ENCODE measurements around the gene KIF20B.

The KIF20B gene, protein sequence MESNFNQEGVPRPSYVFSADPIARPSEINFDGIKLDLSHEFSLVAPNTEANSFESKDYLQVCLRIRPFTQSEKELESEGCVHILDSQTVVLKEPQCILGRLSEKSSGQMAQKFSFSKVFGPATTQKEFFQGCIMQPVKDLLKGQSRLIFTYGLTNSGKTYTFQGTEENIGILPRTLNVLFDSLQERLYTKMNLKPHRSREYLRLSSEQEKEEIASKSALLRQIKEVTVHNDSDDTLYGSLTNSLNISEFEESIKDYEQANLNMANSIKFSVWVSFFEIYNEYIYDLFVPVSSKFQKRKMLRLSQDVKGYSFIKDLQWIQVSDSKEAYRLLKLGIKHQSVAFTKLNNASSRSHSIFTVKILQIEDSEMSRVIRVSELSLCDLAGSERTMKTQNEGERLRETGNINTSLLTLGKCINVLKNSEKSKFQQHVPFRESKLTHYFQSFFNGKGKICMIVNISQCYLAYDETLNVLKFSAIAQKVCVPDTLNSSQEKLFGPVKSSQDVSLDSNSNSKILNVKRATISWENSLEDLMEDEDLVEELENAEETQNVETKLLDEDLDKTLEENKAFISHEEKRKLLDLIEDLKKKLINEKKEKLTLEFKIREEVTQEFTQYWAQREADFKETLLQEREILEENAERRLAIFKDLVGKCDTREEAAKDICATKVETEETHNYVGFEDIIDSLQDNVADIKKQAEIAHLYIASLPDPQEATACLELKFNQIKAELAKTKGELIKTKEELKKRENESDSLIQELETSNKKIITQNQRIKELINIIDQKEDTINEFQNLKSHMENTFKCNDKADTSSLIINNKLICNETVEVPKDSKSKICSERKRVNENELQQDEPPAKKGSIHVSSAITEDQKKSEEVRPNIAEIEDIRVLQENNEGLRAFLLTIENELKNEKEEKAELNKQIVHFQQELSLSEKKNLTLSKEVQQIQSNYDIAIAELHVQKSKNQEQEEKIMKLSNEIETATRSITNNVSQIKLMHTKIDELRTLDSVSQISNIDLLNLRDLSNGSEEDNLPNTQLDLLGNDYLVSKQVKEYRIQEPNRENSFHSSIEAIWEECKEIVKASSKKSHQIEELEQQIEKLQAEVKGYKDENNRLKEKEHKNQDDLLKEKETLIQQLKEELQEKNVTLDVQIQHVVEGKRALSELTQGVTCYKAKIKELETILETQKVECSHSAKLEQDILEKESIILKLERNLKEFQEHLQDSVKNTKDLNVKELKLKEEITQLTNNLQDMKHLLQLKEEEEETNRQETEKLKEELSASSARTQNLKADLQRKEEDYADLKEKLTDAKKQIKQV (N-terminal part only)

DNA sequence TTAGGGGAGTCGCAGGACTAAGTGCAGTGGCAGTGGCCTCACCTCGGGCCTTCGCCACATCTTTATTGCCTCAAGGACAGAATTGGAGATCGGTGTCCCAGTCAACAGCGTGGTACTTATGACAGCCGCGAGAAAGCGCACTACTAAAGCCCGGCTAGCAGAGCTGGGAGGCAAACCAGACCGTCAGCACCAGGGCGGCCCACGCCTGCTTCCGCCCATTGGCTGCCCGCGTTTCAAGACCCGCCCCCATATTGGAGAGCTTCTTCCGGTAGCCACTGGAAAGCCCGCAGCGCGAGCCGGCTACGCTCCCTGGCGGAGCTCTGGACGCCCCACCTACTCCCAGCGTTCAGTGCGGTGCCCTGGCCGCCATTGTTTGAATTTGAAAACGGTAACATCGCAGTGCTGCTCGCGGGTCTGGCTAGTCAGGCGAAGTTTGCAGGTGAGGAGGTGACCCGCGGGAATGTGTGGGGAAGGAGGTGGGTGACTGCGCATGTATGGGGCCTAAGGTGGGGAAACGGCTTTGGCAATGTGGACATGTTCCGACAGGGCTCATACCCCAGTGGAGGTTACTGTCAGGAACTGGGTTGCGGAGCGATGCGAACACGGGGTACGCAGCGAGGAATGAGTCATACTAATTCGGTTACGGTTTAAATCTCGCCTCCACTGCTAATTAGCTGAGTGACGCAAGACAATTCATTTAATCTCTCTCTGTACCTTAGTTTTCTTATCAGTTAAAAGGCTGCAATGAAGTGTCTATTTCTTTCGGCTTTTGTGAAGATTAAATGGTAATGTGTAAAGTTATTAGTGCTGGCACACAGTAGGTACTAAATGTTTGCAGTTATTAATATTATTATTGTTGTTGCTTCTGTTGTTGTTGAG is at the start of gene KIF20B:
KIF20B (plus strand) TSS at position 349 of the 879 bp plus-strand sequence. CDS start 3,705 bp downstream, outside the sequence.
- peak; percentile 87 for DNase-seq

DNA sequence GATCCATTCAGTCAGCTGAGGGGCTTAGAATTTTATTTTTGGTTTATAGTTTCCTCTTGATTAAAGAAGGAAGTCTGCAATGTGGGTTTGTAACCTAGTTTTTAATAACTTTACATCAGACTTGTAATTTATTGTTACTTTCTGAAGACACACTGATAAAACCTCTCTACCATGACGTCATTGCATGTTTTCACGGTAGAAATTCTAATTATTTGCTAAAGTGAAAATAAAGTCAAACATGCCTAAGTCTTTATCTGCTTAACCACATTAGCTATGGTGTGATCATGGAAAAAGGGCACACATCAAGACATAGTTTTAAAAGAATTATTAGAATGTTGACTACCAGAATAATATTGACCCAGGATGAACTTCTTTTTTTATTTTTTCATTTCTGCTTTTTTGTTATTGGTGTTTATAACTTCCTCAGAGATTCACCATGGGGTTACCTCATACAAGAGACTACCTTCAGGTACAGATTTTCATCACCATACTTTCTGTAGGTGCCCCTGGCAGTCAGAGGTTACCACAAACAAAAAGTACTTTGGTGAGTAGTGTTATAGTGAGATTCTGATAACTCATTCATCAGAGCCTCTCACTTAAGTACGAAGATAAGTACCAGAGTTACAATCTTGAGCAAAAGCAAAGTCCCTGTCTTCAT is 49.3 kb upstream of the KIF20B start:
- no peak for DNase-seq

DNA sequence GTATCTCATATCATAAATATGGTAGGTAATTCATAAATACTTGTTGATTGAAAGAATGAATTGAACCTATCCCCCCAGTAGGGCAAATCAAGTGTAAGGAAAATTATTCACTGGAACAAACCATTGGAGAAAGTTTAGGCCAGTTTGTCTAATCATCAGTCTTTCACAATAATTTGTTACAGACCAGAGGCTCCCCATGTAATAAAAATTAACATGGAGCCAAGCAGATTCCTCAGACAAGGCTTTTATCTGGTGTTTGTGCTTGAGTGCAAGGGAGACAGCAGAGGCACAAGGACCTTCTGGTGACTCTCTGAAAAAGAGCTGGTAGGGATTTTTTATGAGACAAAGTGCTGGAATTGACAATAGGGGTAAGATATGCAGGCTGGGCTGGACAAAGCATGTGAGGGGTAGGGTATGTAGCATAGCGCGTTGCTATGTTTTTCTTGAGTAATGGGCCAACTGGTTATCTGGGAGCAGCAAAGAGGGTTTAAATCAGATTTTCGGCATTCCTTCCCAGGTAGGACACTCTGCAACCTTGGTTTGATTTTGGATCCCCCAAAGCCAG is 48.5 kb upstream of the KIF20B start:
- DNase-seq, result no peak

DNA sequence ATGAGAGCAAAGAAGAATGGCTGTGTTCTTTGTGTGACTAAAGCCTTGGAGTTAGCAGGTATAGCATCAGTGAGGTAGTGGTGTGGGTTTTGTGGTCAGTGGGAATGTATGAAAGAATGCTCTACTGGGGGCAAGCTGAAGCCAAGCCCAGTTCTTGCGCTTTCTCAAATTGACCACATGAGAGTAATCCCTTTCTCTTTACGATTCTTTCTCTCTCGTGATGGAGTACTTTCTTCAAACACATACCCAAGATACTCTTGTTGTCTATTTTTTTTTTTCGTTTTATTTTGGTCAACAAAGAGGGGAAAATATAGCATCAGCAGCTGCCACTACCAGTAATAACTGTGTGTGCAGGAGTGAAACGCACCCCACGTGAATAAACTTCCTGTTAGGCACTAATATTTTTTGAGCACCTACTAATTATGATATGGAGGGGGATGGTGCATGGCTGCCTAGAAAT is 48.0 kb upstream of the KIF20B start:
- DNase-seq, result no peak

DNA sequence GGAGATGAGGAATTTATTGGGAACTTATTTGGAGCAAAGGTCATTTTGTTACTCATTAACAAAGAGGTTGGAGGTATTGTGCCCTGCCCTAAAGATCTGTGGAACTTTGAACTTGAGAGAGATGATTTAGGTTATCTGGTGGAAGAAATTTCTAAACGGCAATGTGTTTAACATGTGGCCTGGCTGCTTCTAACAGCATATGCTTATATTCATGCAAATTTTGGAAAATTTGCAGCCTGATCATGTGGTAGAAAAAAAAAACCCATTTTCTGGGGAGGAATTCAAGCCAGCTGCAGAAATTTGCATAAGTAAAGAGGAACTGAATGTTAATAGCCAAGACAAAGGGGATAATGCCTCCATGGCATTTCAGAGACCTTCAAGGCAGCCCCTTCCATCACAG is 45.7 kb upstream of the KIF20B start:
- no peak for DNase-seq

DNA sequence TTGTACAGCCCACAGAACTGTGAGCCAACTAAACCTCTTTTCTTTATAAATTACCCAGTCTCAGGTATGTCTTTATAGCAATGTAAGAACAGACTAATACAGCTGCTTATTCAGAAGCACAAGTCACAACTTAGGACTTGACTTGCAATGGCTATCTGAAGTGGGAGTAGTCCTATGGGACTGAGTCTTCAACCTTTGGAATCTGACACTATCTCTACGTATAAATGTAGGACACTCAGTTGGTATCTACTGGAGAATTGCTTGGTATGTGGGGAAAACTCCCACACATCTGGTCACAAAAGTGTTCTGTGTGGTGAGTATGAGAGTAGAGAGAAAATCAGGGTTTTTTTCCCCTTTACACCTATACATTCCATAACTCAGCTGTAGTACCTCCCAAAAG is 44.1 kb upstream of the KIF20B start:
- no peak for DNase-seq

DNA sequence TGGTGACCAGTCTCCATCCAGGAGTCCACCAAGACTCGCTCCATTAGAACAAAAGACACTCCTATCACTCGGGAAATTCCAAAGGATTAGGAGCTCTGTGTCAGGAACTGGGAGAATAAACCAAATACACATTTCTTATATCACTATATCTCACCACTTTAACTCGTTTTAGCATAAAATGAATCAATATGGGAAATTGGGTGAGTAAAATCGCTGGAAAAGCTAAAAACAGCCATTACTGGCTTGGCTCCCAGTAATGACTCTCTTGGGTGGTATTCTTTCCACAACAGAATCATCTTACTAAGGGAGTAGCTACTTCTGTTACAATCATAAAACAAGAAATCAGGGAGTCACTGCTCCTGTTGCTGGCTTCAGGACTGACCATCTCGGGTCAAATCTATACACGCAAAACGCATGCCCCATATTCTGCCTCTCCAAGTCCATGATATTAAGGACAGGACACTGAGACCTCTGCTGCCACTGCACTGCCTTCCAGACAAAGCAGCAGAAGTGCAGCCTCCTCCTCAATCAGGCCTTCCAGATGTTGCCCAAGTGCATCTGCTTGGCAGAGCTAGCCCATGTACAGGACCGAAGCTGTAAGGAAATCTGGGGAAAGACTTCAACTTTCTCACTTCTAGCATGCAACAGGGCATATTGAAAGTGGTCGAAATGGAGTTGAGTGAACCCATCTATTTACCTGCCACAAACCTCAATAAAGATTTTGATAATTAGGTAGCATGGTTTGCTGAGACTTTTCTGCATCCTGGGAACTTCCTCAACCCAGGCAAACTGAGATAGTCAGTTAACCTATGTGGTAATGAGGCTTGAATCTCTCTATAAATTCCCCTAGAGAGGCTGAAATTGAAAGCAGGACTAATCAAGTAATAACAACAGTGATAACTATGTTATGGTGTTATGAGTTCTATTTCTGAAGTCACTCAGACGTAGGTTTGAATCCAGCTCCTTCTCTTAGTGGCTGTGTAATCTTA is 42.0 kb upstream of the KIF20B start:
- DNase-seq, result no peak

DNA sequence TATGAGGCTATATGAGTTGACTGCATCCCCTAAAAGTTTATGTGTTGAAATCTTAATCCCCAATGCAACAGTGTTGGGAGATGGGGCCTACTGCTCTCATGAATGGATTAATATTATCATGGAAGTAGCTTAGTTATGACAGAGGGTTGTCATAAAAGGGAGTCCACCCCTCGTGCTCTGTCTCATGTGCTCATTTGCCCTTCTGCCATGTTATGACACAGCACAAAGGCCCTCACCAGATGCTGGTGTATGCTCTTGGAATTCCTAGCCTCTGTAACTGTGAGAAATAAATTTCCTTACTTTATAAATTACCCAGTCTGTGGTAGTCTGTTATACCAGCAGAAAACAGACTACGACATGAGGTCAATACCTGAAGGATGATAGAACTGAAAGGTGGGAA is 38.8 kb upstream of the KIF20B start:
- no peak for DNase-seq

DNA sequence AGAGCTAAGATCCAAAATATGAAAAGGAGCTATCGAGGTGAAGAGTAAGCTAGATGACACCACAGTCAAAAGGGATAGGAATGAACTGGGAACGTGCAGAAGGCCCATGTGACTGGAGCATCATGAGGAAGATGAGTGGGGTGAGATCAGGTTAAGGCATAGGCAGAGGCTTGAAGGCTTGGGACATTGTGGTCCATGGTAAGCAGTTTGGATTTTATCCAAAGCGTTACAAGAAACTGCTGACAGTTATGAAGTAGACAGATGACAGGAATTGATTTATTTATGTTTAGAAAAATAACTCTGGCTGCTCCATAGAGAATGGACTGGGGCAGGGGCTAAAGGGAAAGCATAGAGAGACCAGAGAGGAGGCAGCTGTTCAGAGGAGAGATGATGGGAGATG is 38.2 kb upstream of the KIF20B start:
- no peak for DNase-seq

DNA sequence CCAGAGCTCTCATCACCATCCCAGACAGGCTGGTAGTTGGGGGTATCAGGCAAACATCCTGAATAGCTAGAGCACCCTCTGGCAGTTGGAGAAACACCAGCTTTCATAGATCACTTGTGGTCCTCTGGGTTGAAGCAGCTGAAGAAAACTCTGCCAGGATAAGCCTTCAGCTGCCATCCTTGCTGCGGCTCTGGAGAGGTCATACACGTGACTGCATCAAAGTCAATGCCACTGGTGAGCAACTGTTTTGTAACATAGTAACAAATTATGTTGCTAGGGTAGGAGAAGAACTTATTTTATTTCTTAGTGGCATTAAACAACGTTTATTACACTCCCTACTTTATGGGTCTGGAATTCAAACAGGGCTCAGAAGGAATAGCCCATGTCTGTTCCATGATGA is 37.2 kb upstream of the KIF20B start:
- DNase-seq, result no peak

DNA sequence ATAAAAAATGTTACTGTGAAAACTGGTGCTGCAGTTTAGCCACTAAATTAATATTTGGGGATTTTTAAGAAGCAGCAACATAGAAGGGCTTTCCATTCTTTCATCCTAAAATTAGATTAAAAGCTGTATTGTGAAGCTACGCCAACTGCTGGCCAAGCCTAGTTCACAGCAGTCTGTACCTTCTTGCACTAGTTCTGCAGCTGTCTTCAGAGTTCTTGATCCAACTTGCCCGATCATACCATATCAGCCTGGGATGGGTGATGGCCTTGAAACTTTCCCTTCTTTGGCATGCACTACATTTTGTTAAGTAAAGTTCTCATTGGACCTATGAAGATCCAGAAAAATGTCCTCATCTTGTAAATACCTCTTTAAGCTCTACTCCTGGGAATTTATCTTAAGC is 36.1 kb upstream of the KIF20B start:
- DNase-seq, result no peak

DNA sequence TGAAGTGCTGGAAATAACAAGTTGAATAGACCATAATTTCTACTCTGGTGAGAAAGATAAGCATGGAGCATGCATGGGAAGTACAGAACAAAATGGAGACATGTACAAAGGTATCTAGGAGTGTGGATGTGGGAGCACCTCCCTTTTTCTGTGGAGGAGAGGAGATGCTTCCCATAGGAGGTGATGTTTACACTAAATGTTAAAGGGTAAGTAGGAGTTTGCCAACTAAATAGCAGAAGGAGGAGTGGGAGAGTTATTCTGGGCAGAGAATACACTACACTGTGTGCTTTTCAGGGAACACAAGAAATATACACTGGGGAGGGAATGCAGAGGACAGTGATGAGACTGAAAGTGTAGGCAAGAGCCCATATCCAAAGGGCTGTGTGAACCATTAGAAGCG is 35.3 kb upstream of the KIF20B start:
- no peak for DNase-seq

DNA sequence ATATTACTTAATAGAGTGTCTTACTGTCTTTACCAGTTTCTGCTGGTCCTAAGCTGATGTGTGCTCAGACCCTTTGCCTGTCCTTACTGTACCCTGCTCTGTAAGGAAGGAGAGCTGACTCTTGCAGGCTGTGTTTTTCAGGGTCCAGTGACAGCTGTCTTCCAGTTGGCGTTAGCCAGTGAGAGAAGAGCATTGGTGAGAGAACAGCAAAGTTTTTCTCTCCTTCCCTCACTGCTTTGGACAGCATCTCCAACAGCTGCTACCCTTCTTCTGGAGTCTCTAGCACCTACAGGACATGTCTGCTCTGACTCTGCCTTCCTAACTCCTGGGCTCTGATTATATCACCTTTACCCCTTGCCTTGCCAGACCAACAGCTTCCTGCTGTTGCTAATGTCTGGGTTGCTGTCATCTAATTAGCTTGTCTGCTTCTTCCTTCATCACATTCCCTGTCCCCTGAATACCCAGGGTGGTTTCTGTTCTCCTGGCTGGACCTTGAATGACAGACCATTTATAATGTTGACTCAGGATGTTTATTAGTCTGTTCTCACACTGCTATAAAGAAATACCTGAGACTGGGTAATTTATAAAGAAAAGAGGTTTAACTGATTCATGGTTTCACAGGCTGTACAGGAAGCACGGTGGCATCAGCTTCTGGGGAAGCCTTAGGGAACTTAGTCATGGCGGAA is 32.9 kb upstream of the KIF20B start:
- no peak for DNase-seq

DNA sequence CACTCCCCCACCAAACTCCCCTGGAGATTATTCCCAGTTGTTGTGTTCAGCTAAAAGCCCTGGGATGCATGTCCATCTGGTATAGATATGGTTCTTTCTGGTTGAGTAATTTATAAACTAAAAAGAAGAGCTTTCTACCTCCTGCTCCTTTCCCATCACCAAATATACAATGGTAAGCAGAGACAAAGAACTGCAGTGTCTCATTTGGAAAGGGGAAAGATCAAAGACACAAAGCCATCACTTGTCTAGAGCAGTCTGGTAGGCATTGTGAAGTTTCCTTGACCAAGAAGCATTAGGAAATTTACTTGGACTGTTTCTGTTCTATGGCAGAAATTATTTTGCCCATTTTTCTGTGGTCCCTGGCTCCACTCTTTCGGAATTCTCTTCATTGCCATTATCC is 31.4 kb upstream of the KIF20B start:
- no peak for DNase-seq

DNA sequence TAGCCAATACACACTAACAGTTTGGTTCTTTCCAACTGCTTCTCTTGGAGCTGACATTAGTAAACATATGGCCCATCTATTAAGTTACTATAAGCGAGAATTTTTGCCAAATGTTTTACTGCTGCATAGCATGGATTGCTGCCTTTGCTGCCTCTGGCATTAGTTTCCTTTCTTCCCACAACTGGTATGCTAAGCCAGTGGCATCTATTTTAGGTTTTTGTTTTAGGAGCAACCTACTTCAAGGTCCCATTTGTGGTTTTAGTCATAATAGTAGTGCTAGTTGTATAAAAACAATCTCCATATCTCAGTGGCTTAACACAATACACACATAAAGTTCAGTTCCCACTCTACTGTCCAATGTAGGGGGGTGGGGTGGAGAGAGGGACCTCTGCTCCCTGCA is 30.5 kb upstream of the KIF20B start:
- DNase-seq, result no peak

DNA sequence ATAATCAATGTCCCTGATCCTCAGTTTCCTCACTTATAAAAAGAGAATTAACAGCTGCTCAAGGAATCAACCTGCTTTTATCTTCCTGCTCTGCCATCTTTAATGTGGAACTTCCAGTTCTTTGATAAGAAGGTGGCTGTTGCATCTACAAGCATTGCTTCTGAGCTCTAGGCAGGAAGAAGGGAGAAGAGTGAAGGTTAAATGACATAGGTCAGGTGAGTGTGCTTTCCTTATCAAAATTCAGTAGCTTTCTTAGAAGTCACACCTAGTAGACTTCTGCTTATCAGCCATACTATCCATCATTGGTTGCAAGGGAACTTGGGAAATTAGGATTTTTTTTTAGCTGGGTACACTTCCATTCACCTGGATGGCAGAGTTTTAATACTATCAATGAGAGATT is 24.0 kb upstream of the KIF20B start:
- no peak for DNase-seq

DNA sequence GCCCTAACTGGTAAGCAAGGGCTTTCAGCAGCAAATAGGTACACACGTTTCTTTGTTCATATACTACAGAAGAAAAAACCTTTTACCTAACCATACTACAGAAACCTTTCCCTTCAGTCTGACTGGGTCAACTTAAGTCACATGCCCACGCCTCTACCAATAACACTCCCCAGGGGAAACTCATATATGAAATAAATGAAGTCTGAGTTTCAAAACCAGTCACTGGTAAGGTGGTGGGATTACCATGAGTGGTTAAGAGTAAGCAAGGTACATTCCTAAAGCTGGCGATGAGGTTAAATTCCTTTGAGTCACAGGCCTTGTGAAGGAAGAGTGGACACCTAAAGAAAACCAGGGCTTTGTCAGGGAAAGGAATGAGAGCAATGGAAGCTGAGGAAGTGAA is 21.4 kb upstream of the KIF20B start:
- no peak for DNase-seq

DNA sequence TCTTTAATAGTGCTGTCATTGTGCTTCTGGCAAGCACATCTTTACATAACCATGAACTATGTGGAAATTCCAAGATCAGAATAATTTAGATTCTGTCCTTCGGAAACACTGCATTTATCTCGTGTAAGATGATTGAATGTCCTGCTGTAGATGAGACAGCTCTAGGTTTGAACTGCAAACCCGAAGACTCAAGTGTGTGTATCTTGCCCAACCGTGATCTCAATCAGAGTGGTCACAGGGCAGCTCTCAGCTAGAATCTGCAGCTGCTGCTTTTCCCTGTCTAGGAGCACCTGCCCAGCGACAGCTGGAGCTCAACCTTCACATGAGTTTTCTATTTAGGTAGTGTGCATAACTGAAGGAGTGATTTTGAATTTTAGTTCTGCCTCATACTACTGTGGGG is 17.5 kb upstream of the KIF20B start:
- no peak for DNase-seq

DNA sequence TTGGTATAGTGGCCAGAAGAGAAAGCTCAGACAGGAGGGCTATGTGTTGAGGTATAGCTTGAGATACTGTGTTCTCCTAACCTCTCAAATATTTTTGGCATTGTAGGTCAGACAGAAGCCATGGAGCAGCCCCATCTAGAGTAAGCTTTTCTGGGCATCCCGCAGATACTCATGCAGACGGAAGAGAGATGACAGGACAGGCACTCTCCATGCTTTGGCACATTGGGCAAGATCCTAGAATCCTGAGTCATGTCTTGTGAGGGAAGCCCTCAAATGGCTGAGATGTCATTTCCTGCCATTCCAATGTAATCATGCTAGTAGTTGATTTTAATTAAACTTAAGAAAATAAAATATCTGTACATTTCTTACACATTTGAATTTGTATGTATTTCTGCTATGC is 16.8 kb upstream of the KIF20B start:
- DNase-seq, result no peak
